HepG2 (cell line): ENCODE data around the gene ZNF174. TPM values are rescaled to one million over a fixed set of nuclear protein-coding genes. Genes with fewer than 3 reads are reported as not detected.

Experiments
- CHD2 ChIP-seq: IDR thresholded peaks from 2 replicates; pipeline ENCODE4 v1.6.1; 2011; ENCODE audit warnings: low read depth, low read length, improper control_type of control experiment
- REST ChIP-seq, 2 experiments: IDR thresholded peaks; 2 replicates each; pipeline ENCODE4 v1.6.1; 2011 to 2012; ENCODE audit warnings: low read length in 2 of 2, borderline replicate concordance in 1 of 2, low read depth in 1 of 2, mild to moderate bottlenecking in 1 of 2, moderate library complexity in 1 of 2
- TBX2 ChIP-seq: sonication (generic); formaldehyde crosslinking; IDR thresholded peaks from 2 replicates; pipeline ENCODE4 v1.5.0; 2020; ENCODE audit warnings: missing genetic modification reagents, mild to moderate bottlenecking, borderline replicate concordance
- ZNF143 ChIP-seq: sonication (generic); formaldehyde crosslinking; IDR thresholded peaks from 2 replicates; pipeline ENCODE4 v1.4.0; 2020; ENCODE audit warnings: missing genetic modification reagents
- ZNF441 ChIP-seq: sonication (generic); formaldehyde crosslinking; IDR thresholded peaks from 2 replicates; pipeline ENCODE4 v1.7.0; 2021; ENCODE audit warnings: missing genetic modification reagents, borderline replicate concordance
- ZNF564 ChIP-seq: sonication (generic); formaldehyde crosslinking; IDR thresholded peaks from 2 replicates; pipeline ENCODE4 v1.8.1; 2023; ENCODE audit warnings: mild to moderate bottlenecking, missing genetic modification reagents
- ZNF652 ChIP-seq: IDR thresholded peaks from 2 replicates; pipeline ENCODE4 v1.6.1; 2016; ENCODE audit warnings: low read depth, borderline replicate concordance
- ZNF703 ChIP-seq: sonication (generic); formaldehyde crosslinking; IDR thresholded peaks from 2 replicates; pipeline ENCODE4 v1.5.1; 2020; ENCODE audit warnings: missing genetic modification reagents, mild to moderate bottlenecking, moderate library complexity, borderline replicate concordance
- ZNF766 ChIP-seq: sonication (generic); formaldehyde crosslinking; IDR thresholded peaks from 2 replicates; pipeline ENCODE4 v1.5.0; 2020; ENCODE audit warnings: missing genetic modification reagents, borderline replicate concordance
- ZSCAN29 ChIP-seq: sonication (generic); formaldehyde crosslinking; conservative IDR thresholded peaks from 2 replicates; pipeline ENCODE4 v1.4.0; 2020; ENCODE audit warnings: mild to moderate bottlenecking, missing genetic modification reagents
- polyA plus RNA-seq, 8 experiments: library from polyadenylated mRNA; depleted of rRNA in 3 of 8; stranded (reverse) in 7 of 8; unstranded in 1 of 8; fragments of >200 nt; fragmentation: Illumina TruSeq in 4 of 8; extraction: Trizol in 4 of 8; gene quantifications; 2 replicates each; pipeline versions ENCODE4 v1.2.1 to v1.2.3, GENCODE V29; 2011 to 2016; ENCODE audit warnings: low read depth in 4 of 8, missing spikeins in 1 of 8, mixed read lengths in 1 of 8; ENCODE audit not compliant: insufficient read depth in 1 of 8
- total RNA-seq, 5 experiments: library from RNA; depleted of rRNA; stranded (reverse); fragments of >200 nt; fragmentation: Illumina TruSeq; extraction: Trizol; gene quantifications; 2 replicates each; pipeline ENCODE4 v1.2.3, GENCODE V29; 2016; ENCODE audit warnings: low read depth in 1 of 5
- TF ChIP-seq, protein P1 (sequence below): sonication (generic); formaldehyde crosslinking; IDR thresholded peaks from 2 replicates; pipeline ENCODE4 v1.4.0; 2020; ENCODE audit warnings: missing genetic modification reagents
- TF ChIP-seq, protein P2 (sequence below): sonication (generic); formaldehyde crosslinking; IDR thresholded peaks from 2 replicates; pipeline ENCODE4 v1.9.0; 2022; ENCODE audit warnings: missing genetic modification reagents, mild to moderate bottlenecking, borderline replicate concordance
- TF ChIP-seq, protein P3 (sequence below): sonication (generic); formaldehyde crosslinking; IDR thresholded peaks from 2 replicates; pipeline ENCODE4 v1.4.0; 2020; ENCODE audit warnings: missing genetic modification reagents, mild to moderate bottlenecking, borderline replicate concordance
- TF ChIP-seq, protein P4 (sequence below): sonication (generic); formaldehyde crosslinking; conservative IDR thresholded peaks from 2 replicates; pipeline ENCODE4 v1.4.0; 2020; ENCODE audit warnings: missing genetic modification reagents

Gene ZNF174
- total and polyA plus RNA-seq, 2 of the 13 experiments (the other 11 are each of a cell fraction or from before 2014, with no cell fraction given): 8.3 to 10.6 TPM

DNA sequence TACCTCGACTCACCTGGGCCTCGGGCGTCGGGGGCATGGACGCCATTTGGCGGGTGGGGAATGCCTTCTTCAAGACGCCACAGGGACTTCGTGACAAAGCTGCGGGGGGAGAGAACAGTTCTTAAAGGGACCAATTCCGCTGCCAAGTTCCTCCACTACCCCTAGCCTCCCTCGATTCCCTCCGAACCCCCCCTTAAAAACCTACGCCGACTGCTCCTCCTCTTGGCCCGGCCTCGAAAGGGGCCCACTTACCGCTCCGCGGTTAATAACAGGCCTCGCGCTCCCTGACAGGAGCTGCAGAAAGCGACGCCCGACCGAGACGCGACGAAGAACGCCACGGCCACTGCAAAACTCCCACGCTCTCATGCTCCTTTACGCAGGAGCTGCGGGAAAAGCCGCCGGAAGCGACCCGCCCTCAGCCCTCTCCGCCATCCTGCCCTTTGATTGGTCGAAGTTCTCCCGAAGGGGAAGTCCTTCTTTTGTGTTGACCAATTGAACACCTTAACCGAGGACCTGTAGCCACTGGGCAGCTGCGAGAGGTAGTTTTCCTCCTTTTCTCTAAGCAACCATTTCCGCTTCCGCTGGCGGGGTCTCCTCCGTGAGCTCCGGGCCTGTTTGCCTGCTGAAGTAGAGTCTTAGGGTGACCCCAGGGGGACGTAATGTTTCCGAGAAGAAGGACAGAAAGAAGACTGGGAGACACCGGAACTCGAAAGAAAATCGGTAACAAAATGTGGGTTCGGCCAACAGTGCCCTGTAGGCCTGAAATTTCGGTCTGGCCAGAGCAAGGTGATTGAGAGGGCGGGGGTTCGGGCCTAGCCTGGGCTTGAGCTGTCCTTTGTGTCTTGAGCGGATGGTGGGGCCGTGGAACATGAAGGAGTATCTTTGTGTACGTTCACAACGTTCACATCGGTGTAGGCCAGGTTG is 42.4 kb downstream of the ZNF174 start, which contains the start of the genes NAA60 and ZNF597 (continued):
- TF ChIP-seq TBX2 (CRISPR knock-in tag) (no peak), REST (IDR thresholded peaks at IDR 0.05; ENCODE audit: borderline replicate concordance in 1 of 2, low read depth in 1 of 2, low read length in 2 of 2) (no peak), ZNF564 (CRISPR knock-in tag) (no peak), ZNF143 (CRISPR knock-in tag) (no peak), ZNF441 (CRISPR knock-in tag) (no peak), ZNF703 (CRISPR knock-in tag) (no peak), ZNF652 (CRISPR knock-in tag) (no peak), CHD2 (no peak), ZNF766 (CRISPR knock-in tag) (no peak), ZSCAN29 (CRISPR knock-in tag) (no peak)
- TF ChIP-seq, protein P1, sequence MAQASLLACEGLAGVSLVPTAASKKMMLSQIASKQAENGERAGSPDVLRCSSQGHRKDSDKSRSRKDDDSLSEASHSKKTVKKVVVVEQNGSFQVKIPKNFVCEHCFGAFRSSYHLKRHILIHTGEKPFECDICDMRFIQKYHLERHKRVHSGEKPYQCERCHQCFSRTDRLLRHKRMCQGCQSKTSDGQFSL: no peak
- TF ChIP-seq, protein P2, sequence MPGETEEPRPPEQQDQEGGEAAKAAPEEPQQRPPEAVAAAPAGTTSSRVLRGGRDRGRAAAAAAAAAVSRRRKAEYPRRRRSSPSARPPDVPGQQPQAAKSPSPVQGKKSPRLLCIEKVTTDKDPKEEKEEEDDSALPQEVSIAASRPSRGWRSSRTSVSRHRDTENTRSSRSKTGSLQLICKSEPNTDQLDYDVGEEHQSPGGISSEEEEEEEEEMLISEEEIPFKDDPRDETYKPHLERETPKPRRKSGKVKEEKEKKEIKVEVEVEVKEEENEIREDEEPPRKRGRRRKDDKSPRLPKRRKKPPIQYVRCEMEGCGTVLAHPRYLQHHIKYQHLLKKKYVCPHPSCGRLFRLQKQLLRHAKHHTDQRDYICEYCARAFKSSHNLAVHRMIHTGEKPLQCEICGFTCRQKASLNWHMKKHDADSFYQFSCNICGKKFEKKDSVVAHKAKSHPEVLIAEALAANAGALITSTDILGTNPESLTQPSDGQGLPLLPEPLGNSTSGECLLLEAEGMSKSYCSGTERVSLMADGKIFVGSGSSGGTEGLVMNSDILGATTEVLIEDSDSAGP (CRISPR knock-in tag): peak; percentile 57; the same call in 1 of the 2 replicates
- TF ChIP-seq, protein P3, sequence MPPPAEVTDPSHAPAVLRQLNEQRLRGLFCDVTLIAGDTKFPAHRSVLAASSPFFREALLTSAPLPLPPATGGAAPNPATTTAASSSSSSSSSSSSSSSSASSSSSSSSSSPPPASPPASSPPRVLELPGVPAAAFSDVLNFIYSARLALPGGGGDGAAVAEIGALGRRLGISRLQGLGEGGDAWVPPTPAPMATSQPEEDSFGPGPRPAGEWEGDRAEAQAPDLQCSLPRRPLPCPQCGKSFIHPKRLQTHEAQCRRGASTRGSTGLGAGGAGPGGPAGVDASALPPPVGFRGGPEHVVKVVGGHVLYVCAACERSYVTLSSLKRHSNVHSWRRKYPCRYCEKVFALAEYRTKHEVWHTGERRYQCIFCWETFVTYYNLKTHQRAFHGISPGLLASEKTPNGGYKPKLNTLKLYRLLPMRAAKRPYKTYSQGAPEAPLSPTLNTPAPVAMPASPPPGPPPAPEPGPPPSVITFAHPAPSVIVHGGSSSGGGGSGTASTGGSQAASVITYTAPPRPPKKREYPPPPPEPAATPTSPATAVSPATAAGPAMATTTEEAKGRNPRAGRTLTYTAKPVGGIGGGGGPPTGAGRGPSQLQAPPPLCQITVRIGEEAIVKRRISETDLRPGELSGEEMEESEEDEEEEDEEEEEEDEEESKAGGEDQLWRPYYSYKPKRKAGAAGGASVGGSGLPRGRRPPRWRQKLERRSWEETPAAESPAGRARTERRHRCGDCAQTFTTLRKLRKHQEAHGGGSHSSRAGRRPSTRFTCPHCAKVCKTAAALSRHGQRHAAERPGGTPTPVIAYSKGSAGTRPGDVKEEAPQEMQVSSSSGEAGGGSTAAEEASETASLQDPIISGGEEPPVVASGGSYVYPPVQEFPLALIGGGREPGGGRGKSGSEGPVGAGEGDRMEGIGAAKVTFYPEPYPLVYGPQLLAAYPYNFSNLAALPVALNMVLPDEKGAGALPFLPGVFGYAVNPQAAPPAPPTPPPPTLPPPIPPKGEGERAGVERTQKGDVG (CRISPR knock-in tag): no peak
- TF ChIP-seq, protein P4, sequence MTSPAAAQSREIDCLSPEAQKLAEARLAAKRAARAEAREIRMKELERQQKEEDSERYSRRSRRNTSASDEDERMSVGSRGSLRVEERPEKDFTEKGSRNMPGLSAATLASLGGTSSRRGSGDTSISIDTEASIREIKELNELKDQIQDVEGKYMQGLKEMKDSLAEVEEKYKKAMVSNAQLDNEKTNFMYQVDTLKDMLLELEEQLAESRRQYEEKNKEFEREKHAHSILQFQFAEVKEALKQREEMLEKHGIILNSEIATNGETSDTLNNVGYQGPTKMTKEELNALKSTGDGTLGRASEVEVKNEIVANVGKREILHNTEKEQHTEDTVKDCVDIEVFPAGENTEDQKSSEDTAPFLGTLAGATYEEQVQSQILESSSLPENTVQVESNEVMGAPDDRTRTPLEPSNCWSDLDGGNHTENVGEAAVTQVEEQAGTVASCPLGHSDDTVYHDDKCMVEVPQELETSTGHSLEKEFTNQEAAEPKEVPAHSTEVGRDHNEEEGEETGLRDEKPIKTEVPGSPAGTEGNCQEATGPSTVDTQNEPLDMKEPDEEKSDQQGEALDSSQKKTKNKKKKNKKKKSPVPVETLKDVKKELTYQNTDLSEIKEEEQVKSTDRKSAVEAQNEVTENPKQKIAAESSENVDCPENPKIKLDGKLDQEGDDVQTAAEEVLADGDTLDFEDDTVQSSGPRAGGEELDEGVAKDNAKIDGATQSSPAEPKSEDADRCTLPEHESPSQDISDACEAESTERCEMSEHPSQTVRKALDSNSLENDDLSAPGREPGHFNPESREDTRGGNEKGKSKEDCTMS: no peak
